Smooth muscle cell (in vitro differentiated cells): ENCODE measurements around the gene POPDC3. TPM values are rescaled to one million over a fixed set of nuclear protein-coding genes. Genes with fewer than 3 reads are reported as not detected.

ENCODE experiments used
- DNase-seq: peaks from one replicate; lab custom pipeline; 2025; ENCODE audit not compliant: unreplicated experiment; lab: John Stamatoyannopoulos, UW
- H2AFZ ChIP-seq: fragments of 200-600 bp; sonication (generic); 2 replicates; pipeline ENCODE4 v1.6.0; 2016; ENCODE audit warnings: antibody characterized with exemption, low read depth, mild to moderate bottlenecking
- H3F3A ChIP-seq: fragments of 200-600 bp; sonication (generic); 2 replicates; pipeline ENCODE4 v1.6.0; 2017; ENCODE audit warnings: antibody characterized with exemption, low read depth
- H3K27ac ChIP-seq: fragments of 200-600 bp; sonication (generic); 2 replicates; pipeline ENCODE4 v1.5.1; 2016; ENCODE audit warnings: low read depth, mild to moderate bottlenecking
- H3K27me3 ChIP-seq: fragments of 200-600 bp; sonication (generic); 2 replicates; pipeline ENCODE4 v1.6.1; 2016; ENCODE audit warnings: low read depth, mild to moderate bottlenecking
- H3K36me3 ChIP-seq: fragments of 200-600 bp; sonication (generic); 2 replicates; pipeline ENCODE4 v1.5.1; 2016; ENCODE audit warnings: low read depth
- H3K4me1 ChIP-seq: fragments of 200-600 bp; sonication (generic); 2 replicates; pipeline ENCODE4 v1.5.1; 2016; ENCODE audit warnings: low read depth
- H3K4me2 ChIP-seq: fragments of 200-600 bp; sonication (generic); 2 replicates; pipeline ENCODE4 v1.6.0; 2016; ENCODE audit warnings: mild to moderate bottlenecking
- H3K4me3 ChIP-seq: fragments of 200-600 bp; sonication (generic); 2 replicates; pipeline ENCODE4 v1.5.1; 2016; ENCODE audit warnings: mild to moderate bottlenecking
- H3K79me2 ChIP-seq: fragments of 200-600 bp; sonication (generic); 2 replicates; pipeline ENCODE4 v1.6.0; 2016; ENCODE audit warnings: low read depth, mild to moderate bottlenecking
- H3K9ac ChIP-seq: fragments of 200-600 bp; sonication (generic); 2 replicates; pipeline ENCODE4 v1.6.0; 2016; ENCODE audit warnings: low read depth
- H3K9me3 ChIP-seq: fragments of 200-600 bp; sonication (generic); replicated peaks from 2 replicates; pipeline ENCODE4 v1.5.1; 2016; ENCODE audit warnings: low read depth
- H4K20me1 ChIP-seq: fragments of 200-600 bp; sonication (generic); 2 replicates; pipeline ENCODE4 v1.6.0; 2016; ENCODE audit warnings: low read depth
- WGBS: methylation state at CpG from one replicate; pipeline ENCODE4 v1.1.7; 2016; ENCODE audit warnings: low lambda C conversion rate; 5-methylcytosine and 5-hydroxymethylcytosine counted together
- polyA plus RNA-seq: library from polyadenylated mRNA; unstranded; fragments of >200 nt; fragmentation: Nextera tagmentation; extraction: Ambion mirVana; gene quantifications from 2 replicates; pipeline ENCODE4 v1.2.1, GENCODE V29; 2016
- total RNA-seq: library from RNA; depleted of rRNA; stranded (reverse); fragments of >200 nt; gene quantifications from 2 replicates; pipeline ENCODE4 v1.2.3, GENCODE V29; 2014
- TF ChIP-seq, protein P1 (sequence below): fragments of 200-600 bp; sonication (generic); IDR thresholded peaks from 2 replicates; pipeline ENCODE4 v1.5.1; 2017; ENCODE audit warnings: borderline replicate concordance, mild to moderate bottlenecking, antibody characterized with exemption; ENCODE audit not compliant: insufficient read depth, poor library complexity, severe bottlenecking

The POPDC3 gene
- total and polyA plus RNA-seq, 2 experiments from 2014 or later = 1.0 to 5.0 TPM

DNA sequence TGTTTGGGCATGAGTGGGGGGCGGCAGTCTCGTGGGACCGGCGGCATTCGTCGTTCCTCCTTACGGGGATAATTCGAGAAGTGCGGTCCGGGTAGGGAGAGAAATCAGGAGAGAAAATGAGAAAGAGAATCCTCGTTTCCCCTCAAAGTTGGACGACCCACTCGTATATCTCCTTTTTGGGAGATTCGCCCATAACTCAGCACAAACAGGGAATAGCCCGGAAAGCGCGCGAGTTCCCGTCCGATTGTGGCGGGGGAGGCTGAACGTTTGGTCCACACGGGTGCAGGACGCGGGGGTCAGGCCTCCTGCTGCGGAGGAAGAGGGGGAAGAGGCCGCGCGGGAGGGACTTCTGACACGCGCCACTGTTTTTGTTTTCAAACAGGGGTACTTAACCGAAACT, 42.4 kb downstream of the POPDC3 start:
- 5% methylated on average over 32 of the region's 32 CpGs for WGBS
- Histone ChIP-seq H3K27me3 (peaks cover 9% of the 10 kb centered on the region), H3K4me1 (peaks cover 6% of the 10 kb centered on the region), H3K27ac (no peak overlapping the region), H2AFZ (peak overlapping the region; percentile 100), H4K20me1 (no peaks in the 10 kb centered on the region), H3F3A (no peaks in the 10 kb centered on the region), H3K36me3 (no peaks in the 10 kb centered on the region), H3K9me3 (no peaks in the 10 kb centered on the region), H3K9ac (no peak overlapping the region), H3K79me2 (no peaks in the 10 kb centered on the region), H3K4me3 (peak overlapping the region; percentile 61), H3K4me2 (peak overlapping the region; percentile 96)
- TF ChIP-seq, protein P1, sequence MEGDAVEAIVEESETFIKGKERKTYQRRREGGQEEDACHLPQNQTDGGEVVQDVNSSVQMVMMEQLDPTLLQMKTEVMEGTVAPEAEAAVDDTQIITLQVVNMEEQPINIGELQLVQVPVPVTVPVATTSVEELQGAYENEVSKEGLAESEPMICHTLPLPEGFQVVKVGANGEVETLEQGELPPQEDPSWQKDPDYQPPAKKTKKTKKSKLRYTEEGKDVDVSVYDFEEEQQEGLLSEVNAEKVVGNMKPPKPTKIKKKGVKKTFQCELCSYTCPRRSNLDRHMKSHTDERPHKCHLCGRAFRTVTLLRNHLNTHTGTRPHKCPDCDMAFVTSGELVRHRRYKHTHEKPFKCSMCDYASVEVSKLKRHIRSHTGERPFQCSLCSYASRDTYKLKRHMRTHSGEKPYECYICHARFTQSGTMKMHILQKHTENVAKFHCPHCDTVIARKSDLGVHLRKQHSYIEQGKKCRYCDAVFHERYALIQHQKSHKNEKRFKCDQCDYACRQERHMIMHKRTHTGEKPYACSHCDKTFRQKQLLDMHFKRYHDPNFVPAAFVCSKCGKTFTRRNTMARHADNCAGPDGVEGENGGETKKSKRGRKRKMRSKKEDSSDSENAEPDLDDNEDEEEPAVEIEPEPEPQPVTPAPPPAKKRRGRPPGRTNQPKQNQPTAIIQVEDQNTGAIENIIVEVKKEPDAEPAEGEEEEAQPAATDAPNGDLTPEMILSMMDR = no peak
- no peak for DNase-seq

DNA sequence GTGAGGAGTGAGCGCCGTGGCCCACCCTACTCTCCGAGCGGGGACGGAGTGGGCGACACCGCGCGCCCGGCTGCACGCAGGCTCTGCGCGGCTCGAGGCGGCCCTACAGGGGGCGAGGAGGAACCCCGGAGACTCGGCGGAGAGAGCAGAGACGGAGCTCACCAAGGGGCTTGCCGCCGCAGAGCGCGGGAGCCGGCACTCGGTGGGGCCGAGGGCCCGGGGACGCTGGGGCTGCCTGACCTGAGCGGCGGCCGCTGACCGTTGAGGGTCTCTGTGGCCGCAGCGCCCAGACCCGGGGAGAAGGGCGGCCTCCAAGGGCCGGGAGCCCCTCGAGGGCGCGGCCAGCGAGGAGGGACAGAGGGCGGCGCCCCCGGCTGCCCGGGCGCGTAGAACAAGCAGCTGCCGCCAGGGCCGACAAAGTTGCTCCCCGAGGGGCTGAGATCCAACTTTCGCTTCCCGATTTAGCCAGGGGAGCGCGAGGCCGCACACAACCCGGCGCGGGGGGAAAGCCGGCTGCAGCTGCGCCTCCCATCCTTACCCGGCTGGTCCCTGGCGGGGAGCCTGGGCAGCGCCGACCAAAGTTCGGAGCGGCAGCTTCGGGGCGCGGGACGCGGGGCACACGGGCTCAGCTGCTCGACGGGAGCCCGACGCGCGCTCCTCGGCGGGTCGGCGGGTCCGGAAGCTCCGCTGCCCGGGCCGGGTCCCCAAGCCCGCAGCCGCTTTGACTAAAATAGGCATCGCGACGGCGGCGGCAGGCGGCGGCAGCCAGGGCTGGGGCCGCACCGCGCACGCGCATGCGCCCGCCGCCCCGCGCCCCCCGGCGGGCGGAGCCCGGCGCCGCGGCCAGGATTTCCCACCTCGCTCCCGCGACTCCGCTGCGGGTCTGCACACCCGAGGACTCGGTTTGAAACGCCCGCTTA, 43.1 kb downstream of the POPDC3 start:
- peak overlapping the region; percentile 33 for H3K9ac ChIP-seq
- H3K4me3 ChIP-seq = peak overlapping the region; percentile 61
- H3F3A ChIP-seq = no peaks in the 10 kb centered on the region
- no peaks in the 10 kb centered on the region for H3K79me2 ChIP-seq
- peaks cover 6% of the 10 kb centered on the region for H3K4me1 ChIP-seq
- TF ChIP-seq, protein P1 = peak; percentile 6
- peaks cover 9% of the 10 kb centered on the region for H3K27me3 ChIP-seq
- DNase-seq = peak; percentile 50
- H4K20me1 ChIP-seq = no peaks in the 10 kb centered on the region
- WGBS = 2% methylated on average over 55 of the region's 122 CpGs
- H3K36me3 ChIP-seq = no peaks in the 10 kb centered on the region
- H2AFZ ChIP-seq = peak overlapping the region; percentile 100
- peak overlapping the region; percentile 96 for H3K4me2 ChIP-seq
- H3K27ac ChIP-seq = no peak overlapping the region
- no peaks in the 10 kb centered on the region for H3K9me3 ChIP-seq

DNA sequence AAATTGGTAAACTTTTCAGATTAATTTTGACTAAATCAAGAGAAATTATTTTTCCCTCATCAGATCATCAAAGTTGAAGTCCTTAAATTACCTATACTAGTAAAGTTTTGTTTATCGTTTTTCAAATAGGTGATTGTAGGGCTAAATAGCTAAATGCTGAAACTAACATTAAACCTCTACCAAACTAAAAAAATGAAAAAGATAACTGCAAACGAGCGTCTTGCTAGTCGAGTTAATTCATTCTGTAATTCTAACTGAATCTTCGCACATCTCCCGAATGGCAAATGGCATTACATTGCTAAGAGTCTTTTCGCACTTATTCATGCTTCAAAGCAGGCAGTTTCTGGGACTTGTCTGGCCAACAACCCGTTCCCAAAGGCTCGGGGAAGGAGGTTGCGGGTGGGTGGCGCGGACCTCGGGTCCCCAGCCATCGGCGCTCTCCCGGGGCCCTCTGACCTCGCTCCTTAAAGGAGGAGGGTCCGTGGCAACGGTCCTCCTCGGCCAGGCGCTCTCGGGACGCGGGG, 43.8 kb downstream of the POPDC3 start:
- TF ChIP-seq, protein P1 = no peak
- Histone ChIP-seq H2AFZ (peak overlapping the region; percentile 100), H3K9ac (peak overlapping the region; percentile 33), H3K4me3 (peak overlapping the region; percentile 61), H3F3A (no peaks in the 10 kb centered on the region), H3K9me3 (no peaks in the 10 kb centered on the region), H3K4me1 (peaks cover 6% of the 10 kb centered on the region), H3K36me3 (no peaks in the 10 kb centered on the region), H3K27me3 (peaks cover 9% of the 10 kb centered on the region), H4K20me1 (no peaks in the 10 kb centered on the region), H3K4me2 (peak overlapping the region; percentile 96), H3K79me2 (no peaks in the 10 kb centered on the region), H3K27ac (no peak overlapping the region)
- DNase-seq = no peak
- WGBS = 8% methylated on average over 24 of the region's 24 CpGs
